HEK293 (cell line): ENCODE measurements around the gene RGSL1.

Source experiments
- CTCF ChIA-PET: fragments of 350-600 bp; formaldehyde crosslinking; extraction: SDS; loops from one replicate; lab custom pipeline; 2021; ENCODE audit warnings: antibody characterized with exemption; lab: Yijun Ruan, JAX
- POLR2A ChIA-PET: fragments of 300-600 bp; formaldehyde crosslinking; extraction: SDS; loops from one replicate; lab custom pipeline; 2020; ENCODE audit warnings: antibody characterized with exemption, inconsistent platforms; lab: Yijun Ruan, JAX
- H3K27ac ChIP-seq: fragments of 200-500 bp; sonication (Bioruptor generic); 2 replicates; pipeline ENCODE4 v1.5.1; 2014; ENCODE audit warnings: low read depth, low read length, control low read depth, inconsistent platforms; ENCODE audit errors: extremely low read depth
- H3K36me3 ChIP-seq, 2 experiments: fragments of 200-500 bp in 1 of 2; sonication (Bioruptor generic) in 1 of 2; 1 replicate in 1 of 2; 2 replicates in 1 of 2; pipeline ENCODE4 v1.5.1; 2014 to 2017; ENCODE audit warnings: inconsistent platforms in 2 of 2, low read length in 2 of 2; ENCODE audit not compliant: control insufficient read depth in 2 of 2, insufficient read depth in 1 of 2
- H3K4me1 ChIP-seq: fragments of 200-500 bp; sonication (Bioruptor generic); 2 replicates; pipeline ENCODE4 v1.5.1; 2014; ENCODE audit warnings: mild to moderate bottlenecking, low read length, inconsistent platforms; ENCODE audit not compliant: control insufficient read depth, insufficient read depth
- H3K4me3 ChIP-seq: 2 replicates; pipeline ENCODE4 v1.5.1; 2011; ENCODE audit warnings: low read depth, mild to moderate bottlenecking, control low read depth, low read length, moderate library complexity
- H3K9me3 ChIP-seq: fragments of 200-500 bp; sonication (Bioruptor generic); 2 replicates; pipeline ENCODE4 v1.5.1; 2014; ENCODE audit warnings: low read depth, low read length, inconsistent platforms; ENCODE audit not compliant: control insufficient read depth, insufficient read depth
- MYNN ChIP-seq: fragments of 450-650 bp; formaldehyde crosslinking; IDR thresholded peaks from 2 replicates; pipeline ENCODE4 v1.5.1; 2016; ENCODE audit warnings: missing biosample characterization, missing genetic modification characterization, borderline replicate concordance
- ZBTB17 ChIP-seq: fragments of 450-650 bp; formaldehyde crosslinking; IDR thresholded peaks from 2 replicates; pipeline ENCODE4 v1.5.1; 2016; ENCODE audit warnings: missing biosample characterization, missing genetic modification characterization
- ZBTB44 ChIP-seq: fragments of 450-650 bp; IDR thresholded peaks from 2 replicates; pipeline ENCODE4 v1.5.1; 2018; ENCODE audit warnings: missing biosample characterization, mild to moderate bottlenecking, missing genetic modification characterization
- ZEB2 ChIP-seq: fragments of 450-650 bp; formaldehyde crosslinking; IDR thresholded peaks from 2 replicates; pipeline ENCODE4 v1.5.1; 2016; ENCODE audit warnings: missing biosample characterization, missing genetic modification characterization
- ZFP69B ChIP-seq: fragments of 450-650 bp; formaldehyde crosslinking; IDR thresholded peaks from 2 replicates; pipeline ENCODE4 v1.5.1; 2016; ENCODE audit warnings: missing biosample characterization, missing genetic modification characterization
- ZNF10 ChIP-seq: fragments of 450-650 bp; formaldehyde crosslinking; IDR thresholded peaks from 2 replicates; pipeline ENCODE4 v1.5.1; 2017; ENCODE audit warnings: missing biosample characterization, missing genetic modification characterization
- ZNF366 ChIP-seq: fragments of 450-650 bp; formaldehyde crosslinking; conservative IDR thresholded peaks from 2 replicates; pipeline ENCODE4 v1.5.1; 2016; ENCODE audit warnings: missing biosample characterization, missing genetic modification characterization
- ZNF585B ChIP-seq: fragments of 450-650 bp; formaldehyde crosslinking; IDR thresholded peaks from 2 replicates; pipeline ENCODE4 v1.5.1; 2016; ENCODE audit warnings: missing biosample characterization, missing genetic modification characterization
- ZNF623 ChIP-seq: fragments of 450-650 bp; formaldehyde crosslinking; IDR thresholded peaks from 2 replicates; pipeline ENCODE4 v1.5.1; 2016; ENCODE audit warnings: missing biosample characterization, missing genetic modification characterization
- ZNF626 ChIP-seq: fragments of 450-650 bp; sonication (Bioruptor Pico); formaldehyde crosslinking; IDR thresholded peaks from 2 replicates; pipeline ENCODE4 v1.5.1; 2018; ENCODE audit warnings: missing biosample characterization, missing genetic modification characterization, inconsistent platforms
- ZNF639 ChIP-seq: fragments of 450-650 bp; formaldehyde crosslinking; IDR thresholded peaks from 2 replicates; pipeline ENCODE4 v1.5.1; 2016; ENCODE audit warnings: missing biosample characterization, missing genetic modification characterization
- ZNF654 ChIP-seq: fragments of 450-650 bp; formaldehyde crosslinking; IDR thresholded peaks from 2 replicates; pipeline ENCODE4 v1.5.1; 2016; ENCODE audit warnings: low read depth, missing biosample characterization, missing genetic modification characterization
- TF ChIP-seq, protein P1 (sequence below): fragments of 450-650 bp; formaldehyde crosslinking; IDR thresholded peaks from 2 replicates; pipeline ENCODE4 v1.5.1; 2016; ENCODE audit warnings: missing biosample characterization, missing genetic modification characterization

The RGSL1 gene

DNA sequence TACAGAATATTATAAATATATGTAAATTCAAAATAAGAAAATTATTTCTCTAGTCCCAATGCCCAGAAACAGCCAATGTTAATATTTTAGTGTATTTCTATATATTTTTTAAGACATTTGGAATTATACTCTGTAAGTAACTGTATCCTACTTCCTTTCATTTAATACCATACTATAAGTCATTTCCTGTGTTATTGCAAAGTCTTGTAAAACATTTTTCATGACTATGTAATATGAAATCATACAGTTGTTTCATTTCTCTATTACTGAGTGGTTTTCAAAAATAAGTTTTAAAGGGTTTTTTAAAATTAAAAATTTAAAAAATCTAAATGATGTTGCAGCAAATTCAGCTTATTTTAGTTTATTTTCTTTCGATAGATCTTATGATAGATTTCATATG is 137.1 kb downstream of the RGSL1 start:
- no peaks in the 10 kb centered on the region for H3K9me3 ChIP-seq
- no peak for TF ChIP-seq ZNF626 (tag by site-specific recombination)
- TF ChIP-seq ZBTB44 (tag by site-specific recombination) = no peak
- no peak for TF ChIP-seq ZNF639
- TF ChIP-seq ZNF623 = no peak
- TF ChIP-seq, protein P1, sequence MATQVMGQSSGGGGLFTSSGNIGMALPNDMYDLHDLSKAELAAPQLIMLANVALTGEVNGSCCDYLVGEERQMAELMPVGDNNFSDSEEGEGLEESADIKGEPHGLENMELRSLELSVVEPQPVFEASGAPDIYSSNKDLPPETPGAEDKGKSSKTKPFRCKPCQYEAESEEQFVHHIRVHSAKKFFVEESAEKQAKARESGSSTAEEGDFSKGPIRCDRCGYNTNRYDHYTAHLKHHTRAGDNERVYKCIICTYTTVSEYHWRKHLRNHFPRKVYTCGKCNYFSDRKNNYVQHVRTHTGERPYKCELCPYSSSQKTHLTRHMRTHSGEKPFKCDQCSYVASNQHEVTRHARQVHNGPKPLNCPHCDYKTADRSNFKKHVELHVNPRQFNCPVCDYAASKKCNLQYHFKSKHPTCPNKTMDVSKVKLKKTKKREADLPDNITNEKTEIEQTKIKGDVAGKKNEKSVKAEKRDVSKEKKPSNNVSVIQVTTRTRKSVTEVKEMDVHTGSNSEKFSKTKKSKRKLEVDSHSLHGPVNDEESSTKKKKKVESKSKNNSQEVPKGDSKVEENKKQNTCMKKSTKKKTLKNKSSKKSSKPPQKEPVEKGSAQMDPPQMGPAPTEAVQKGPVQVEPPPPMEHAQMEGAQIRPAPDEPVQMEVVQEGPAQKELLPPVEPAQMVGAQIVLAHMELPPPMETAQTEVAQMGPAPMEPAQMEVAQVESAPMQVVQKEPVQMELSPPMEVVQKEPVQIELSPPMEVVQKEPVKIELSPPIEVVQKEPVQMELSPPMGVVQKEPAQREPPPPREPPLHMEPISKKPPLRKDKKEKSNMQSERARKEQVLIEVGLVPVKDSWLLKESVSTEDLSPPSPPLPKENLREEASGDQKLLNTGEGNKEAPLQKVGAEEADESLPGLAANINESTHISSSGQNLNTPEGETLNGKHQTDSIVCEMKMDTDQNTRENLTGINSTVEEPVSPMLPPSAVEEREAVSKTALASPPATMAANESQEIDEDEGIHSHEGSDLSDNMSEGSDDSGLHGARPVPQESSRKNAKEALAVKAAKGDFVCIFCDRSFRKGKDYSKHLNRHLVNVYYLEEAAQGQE (tag by site-specific recombination) = no peak
- TF ChIP-seq ZNF366 (tag by site-specific recombination) = no peak
- TF ChIP-seq ZFP69B (tag by site-specific recombination) = no peak
- no peak for TF ChIP-seq ZEB2 (tag by site-specific recombination)
- no peak for TF ChIP-seq MYNN (tag by site-specific recombination)
- no peak for TF ChIP-seq ZNF654 (tag by site-specific recombination)
- no peak for TF ChIP-seq ZBTB17 (tag by site-specific recombination)
- no peak for TF ChIP-seq ZNF585B
- H3K27ac ChIP-seq = no peak overlapping the region
- peaks cover 0 to 6% of the 10 kb centered on the region in 2 experiments; a peak in 1 of 3 replicates for H3K36me3 ChIP-seq
- H3K4me1 ChIP-seq = no peaks in the 10 kb centered on the region
- no peak overlapping the region for H3K4me3 ChIP-seq
- POLR2A ChIA-PET = no interaction called here
- CTCF ChIA-PET = interaction anchor here (1.0 to 2.3 kb wide), 3 partner anchors 12 to 196 kb away, joined by 3 to 10 read pairs (median 6); no protein-coding TSS in a partner anchor

DNA sequence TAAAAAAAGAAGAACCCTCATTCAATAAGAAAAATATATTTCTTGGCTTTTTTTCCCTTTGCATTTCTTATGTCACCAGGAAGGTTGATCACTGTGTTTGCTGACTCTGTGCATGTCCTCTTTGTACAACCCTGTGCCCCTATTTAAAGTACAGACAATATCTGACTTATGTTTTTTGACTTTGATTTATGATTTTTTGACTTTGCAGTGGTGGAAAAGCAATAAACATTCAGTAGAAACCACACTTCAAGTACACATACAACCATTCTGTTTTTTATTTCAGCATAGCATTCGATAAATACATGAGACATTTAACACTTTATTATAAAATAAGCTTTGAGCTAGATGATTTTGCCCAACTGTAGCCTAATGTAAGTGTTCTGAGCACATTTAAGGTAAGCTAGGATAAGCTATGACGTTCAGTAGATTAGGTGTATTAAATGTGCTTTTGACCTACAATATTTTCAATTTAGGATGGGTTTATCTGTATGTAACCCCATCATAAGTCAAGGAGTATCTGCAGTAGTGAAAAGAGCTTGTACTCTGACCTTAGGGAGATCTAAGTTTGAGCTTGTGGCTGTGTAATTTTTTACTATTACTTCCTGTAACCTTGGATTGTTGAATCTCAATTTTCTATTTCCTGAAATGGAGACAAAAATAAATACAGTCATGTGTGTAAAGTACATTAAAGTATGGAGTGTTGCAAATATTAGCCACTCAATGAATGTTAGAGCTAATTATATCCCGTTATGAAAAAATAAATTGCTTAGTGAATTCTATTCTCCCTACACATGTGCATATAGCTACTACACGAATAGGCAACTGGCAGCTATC is 137.9 kb downstream of the RGSL1 start:
- POLR2A ChIA-PET = no interaction called here
- H3K4me1 ChIP-seq = no peaks in the 10 kb centered on the region
- H3K9me3 ChIP-seq = no peaks in the 10 kb centered on the region
- TF ChIP-seq ZEB2 (tag by site-specific recombination) = no peak
- TF ChIP-seq ZNF10 (tag by site-specific recombination) = no peak
- peak overlapping the region; percentile 61; the same call in 1 of the 2 replicates for H3K4me3 ChIP-seq
- CTCF ChIA-PET = interaction anchor here (0.6 to 2.3 kb wide), 11 partner anchors 11 to 509 kb away, joined by 3 to 14 read pairs (median 4); no protein-coding TSS in a partner anchor
- no peaks in the 10 kb centered on the region for H3K36me3 ChIP-seq
- H3K27ac ChIP-seq = no peak overlapping the region
